AG09309 (cell line): ENCODE measurements around the gene FAM222B.
"Not testable (repeated sequence)": the region's sequence is repeated elsewhere in the genome, so short reads cannot be mapped to it uniquely, and the experiment has no call there.

Experiments used
- DNase-seq: peaks from one replicate; pipeline ENCODE4 v3.0.0-alpha.2; 2010; ENCODE audit warnings: low read depth
- H3K4me3 ChIP-seq: 2 replicates; pipeline ENCODE4 v1.5.1; 2011; ENCODE audit warnings: mild to moderate bottlenecking, low read depth, low read length, moderate library complexity; ENCODE audit not compliant: control insufficient read depth
- TF ChIP-seq, protein P1 (sequence below): IDR thresholded peaks from 2 replicates; pipeline ENCODE4 v1.5.1; 2011; ENCODE audit warnings: mild to moderate bottlenecking, low read depth, low read length, inconsistent platforms; ENCODE audit not compliant: insufficient read depth, control insufficient read depth; ENCODE audit errors: missing control alignments

The FAM222B gene

DNA sequence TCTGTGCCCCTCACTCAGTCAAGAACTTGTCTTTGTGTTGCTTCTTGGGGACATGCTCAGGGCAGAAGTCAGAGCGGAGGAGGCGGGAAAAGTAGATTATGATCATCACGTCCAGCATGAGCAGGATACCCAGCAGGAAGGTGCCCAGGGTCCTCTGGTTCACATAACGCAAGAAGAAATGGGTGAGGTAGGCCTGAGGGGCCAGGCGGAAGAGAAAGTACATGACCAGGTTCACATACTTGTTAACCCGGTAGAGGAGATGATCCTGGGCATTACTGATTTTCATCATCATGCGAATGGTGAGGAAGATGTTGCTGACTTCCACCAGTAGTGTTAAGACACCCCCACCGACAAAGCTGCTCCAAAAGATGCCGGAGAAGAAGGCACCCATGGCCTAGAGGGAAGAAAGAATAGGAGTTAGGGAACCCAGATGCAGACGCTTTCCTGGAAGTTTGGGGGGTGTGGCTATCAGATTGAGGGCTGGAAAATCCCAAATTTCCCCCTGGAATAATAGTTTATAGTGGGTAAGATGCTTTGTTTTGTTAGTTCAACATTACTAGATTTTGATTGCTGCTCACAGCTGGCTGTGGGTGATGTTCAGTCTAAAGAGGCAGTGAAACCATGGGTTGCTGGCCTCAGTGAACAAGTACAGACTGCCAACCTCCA is 118.0 kb downstream of the FAM222B start:
- no peak for DNase-seq
- no peak overlapping the region for H3K4me3 ChIP-seq
- TF ChIP-seq, protein P1, sequence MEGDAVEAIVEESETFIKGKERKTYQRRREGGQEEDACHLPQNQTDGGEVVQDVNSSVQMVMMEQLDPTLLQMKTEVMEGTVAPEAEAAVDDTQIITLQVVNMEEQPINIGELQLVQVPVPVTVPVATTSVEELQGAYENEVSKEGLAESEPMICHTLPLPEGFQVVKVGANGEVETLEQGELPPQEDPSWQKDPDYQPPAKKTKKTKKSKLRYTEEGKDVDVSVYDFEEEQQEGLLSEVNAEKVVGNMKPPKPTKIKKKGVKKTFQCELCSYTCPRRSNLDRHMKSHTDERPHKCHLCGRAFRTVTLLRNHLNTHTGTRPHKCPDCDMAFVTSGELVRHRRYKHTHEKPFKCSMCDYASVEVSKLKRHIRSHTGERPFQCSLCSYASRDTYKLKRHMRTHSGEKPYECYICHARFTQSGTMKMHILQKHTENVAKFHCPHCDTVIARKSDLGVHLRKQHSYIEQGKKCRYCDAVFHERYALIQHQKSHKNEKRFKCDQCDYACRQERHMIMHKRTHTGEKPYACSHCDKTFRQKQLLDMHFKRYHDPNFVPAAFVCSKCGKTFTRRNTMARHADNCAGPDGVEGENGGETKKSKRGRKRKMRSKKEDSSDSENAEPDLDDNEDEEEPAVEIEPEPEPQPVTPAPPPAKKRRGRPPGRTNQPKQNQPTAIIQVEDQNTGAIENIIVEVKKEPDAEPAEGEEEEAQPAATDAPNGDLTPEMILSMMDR, result no peak

DNA sequence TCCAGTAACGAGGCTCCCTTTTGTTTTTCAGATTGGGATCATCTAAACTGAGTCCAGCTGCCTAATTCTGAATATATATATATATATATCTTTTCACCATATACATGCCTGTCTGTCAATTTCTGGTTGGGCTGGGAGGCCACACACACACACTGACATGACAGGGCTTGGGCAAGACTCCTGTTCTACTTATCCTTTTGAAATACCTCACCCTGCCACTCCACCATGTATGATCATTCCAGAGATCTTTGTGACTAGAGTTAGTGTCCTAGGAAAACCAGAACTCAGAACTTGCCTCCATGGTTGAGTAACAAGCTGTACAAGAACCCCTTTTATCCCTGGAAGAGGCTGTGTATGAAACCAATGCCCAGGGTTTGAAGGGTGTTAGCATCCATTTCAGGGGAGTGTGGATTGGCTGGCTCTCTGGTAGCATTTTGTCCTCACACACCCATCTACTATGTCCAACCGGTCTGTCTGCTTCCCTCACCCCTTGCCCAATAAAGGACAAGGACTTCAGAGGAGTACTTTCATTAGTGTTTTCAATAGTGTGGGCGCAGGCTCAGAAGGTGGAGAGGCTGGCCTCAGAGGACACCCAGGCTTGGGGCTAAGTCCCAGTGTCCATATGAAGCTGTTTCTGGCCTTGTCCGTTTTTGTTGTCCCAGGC is 118.6 kb downstream of the FAM222B start:
- H3K4me3 ChIP-seq, DNase-seq: not testable (repeated sequence)

DNA sequence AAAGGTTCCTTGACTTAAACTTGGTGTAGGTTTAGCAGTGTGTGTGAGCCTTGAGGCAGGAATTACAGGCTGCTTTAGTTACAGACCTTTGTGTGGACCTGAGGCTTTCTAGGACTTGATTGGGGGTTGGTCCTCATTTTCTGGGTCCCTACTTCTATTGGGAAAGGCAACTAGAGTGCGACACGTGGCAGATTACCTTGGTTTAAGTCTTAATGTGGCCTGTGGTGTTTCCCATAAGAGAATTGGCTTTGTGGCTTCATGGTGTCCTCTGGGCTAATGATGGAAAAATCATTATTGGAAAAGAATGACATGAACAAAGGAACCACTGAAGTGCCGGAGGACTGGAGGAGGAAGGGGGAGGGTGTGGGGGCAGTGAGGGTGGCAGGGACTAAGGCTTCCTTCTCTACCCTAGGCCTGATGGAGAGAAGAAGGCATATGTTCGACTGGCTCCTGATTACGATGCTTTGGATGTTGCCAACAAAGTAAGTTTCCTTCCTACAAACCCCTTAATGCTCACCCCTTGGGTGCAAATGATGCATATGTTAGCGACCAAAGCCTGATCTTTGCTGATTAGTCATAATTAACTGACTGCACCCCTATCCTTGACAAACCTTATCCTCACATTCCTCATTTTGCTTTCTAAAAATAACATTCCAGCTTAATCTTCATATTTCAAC is 119.3 kb downstream of the FAM222B start:
- no peak overlapping the region for H3K4me3 ChIP-seq
- no peak for DNase-seq
- TF ChIP-seq, protein P1, result no peak

DNA sequence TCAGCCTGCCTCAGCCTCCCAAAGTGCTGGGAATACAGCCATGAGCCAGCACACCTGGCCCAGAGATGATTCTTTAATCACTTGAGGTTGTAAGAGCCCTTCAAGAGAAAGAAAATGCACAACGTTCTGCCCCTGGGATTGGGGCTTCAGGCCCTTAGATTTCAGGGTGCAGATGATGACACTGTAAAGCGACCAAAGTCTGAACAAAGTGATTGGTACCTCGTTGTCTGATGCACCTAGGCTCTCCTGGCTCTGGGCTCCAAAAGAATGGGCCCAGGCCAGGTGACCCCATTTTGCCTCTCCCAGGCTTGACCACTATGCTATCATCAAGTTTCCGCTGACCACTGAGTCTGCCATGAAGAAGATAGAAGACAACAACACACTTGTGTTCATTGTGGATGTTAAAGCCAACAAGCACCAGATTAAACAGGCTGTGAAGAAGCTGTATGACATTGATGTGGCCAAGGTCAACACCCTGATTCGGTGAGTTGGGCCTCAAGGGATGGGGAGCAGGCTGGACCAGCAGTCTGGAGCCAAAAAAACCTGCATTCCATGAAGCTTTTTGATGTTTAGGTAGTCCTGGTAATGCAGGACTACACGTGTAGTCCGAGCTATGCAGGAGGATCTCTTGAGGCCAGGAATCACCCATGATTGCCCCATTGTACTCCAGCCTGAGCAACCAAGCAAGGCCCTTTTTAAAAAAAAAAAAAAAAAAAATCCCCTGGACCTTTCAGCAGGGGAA is 120.0 kb downstream of the FAM222B start:
- no peak for DNase-seq
- TF ChIP-seq, protein P1, result no peak
- no peak overlapping the region for H3K4me3 ChIP-seq

DNA sequence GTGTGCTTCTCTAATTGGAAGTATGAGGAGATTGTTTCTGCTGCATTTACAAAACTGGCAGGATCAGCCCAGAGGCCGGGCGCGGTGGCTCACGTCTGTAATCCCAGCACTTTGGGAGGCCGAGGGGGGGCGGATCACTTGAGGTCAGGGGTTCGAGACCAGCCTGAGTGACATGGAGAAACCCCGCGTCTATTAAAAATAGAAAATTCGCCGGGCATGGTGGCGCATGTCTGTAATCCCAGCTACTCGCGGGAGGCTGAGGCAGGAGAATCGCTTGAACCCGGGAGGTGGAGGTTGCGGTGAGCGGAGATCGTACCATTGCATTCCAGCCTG is 121.6 kb downstream of the FAM222B start:
- H3K4me3 ChIP-seq, result peak overlapping the region; percentile 84
- not testable (repeated sequence) for DNase-seq

DNA sequence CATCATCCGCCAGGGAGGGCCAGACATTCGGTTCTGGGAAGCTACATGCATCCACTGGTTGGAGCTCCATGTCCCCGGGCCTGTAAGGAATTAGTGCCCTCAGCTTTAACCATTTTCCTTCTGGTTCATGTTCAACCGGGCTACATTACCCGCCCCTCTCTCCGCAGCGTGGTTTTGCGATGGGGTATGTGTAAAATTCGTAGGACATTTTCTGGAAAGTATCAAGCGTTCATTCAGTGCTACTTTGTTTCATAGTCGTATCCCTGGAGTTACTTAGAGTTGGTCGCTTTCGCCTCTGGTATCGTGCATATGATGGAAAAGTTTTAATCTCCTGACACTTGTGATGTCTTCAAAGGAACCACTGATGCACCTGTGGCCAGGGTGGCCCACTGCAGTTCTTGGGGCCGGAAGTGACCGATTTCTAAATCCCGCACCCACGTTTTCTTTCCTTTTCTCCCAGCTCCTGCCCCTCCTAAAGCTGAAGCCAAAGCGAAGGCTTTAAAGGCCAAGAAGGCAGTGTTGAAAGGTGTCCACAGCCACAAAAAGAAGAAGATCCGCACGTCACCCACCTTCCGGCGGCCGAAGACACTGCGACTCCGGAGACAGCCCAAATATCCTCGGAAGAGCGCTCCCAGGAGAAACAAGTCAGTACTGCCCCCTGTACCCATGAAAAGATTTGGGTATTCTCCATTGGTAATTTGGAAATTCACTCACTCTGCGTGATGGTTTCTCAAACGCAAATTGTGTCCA is 122.2 kb downstream of the FAM222B start:
- TF ChIP-seq, protein P1, result peak; percentile 17
- peak overlapping the region; percentile 84 for H3K4me3 ChIP-seq
- no peak for DNase-seq

DNA sequence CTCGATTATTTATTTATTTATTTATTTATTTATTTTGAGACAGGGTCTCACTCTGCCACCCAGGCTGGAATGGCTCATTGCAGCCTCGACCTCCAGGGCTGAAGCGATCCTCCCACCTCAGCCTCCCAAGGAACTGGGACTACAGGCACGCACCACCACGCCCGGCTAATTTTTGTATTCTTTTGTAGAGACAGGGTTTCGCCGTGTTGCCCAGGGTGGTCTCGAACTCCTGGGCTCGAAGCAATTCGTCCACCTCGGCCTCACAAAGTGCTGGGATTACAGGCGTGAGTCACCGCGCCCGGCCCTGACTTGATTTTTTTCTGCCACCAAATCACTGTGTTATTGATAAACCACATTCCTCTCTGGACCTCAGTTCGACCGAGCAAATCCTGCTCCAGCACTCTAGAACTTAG is 123.6 kb downstream of the FAM222B start:
- no peak for DNase-seq
- peak overlapping the region; percentile 32 for H3K4me3 ChIP-seq
- TF ChIP-seq, protein P1, result no peak
